GM20000 (cell line): Measurements from ENCODE around the gene MRPL40.
A peak's percentile ranks its signal among the peaks of the same experiment; 100 is the strongest.
"Not testable (repeated sequence)": the region's sequence is repeated elsewhere in the genome, so short reads cannot be mapped to it uniquely, and the experiment has no call there.

ENCODE experiments used
- DNase-seq: peaks from one replicate; pipeline ENCODE4 v3.0.0; 2012; ENCODE audit warnings: low spot score
- CTCF ChIP-seq: IDR thresholded peaks from 2 replicates; pipeline ENCODE4 v1.5.1; 2012; ENCODE audit warnings: mild to moderate bottlenecking, control low read depth; ENCODE audit errors: extremely low read depth, missing control alignments

MRPL40 gene

GRCh38 chr22:19431649-19432132, 654 bp upstream of the MRPL40 start, which contains the start of gene HIRA:
HIRA (minus strand) TSS chr22:19431733; CDS start chr22:19431476, 257 bp downstream.
- DNase-seq: peak; percentile 92

GRCh38 chr22:19434401-19434800, 2.1 kb downstream of the MRPL40 start:
- DNase-seq: no peak
- no peak for TF ChIP-seq CTCF

More at GRCh38 chr22:19431649-19432132, 654 bp upstream of the MRPL40 start, which contains the start of gene HIRA:
- TF ChIP-seq CTCF: no peak

- no peak for TF ChIP-seq CTCF
- no peak for DNase-seq
Measured at GRCh38 chr22:19434829-19435580, 2.7 kb downstream of the MRPL40 start.

- DNase-seq: not testable (repeated sequence)
Measured at GRCh38 chr22:19436444-19437161, 4.3 kb downstream of the MRPL40 start.

GRCh38 chr22:19438298-19438697, 6.0 kb downstream of the MRPL40 start:
- no peak for DNase-seq
- no peak for TF ChIP-seq CTCF

GRCh38 chr22:19440411-19441195, 8.3 kb downstream of the MRPL40 start:
- TF ChIP-seq CTCF: no peak
- DNase-seq: no peak

GRCh38 chr22:19442166-19442565, 9.8 kb downstream of the MRPL40 start:
- no peak for TF ChIP-seq CTCF
- no peak for DNase-seq
